ENCODE measurements around the gene LDB2. TPM values are rescaled to one million over a fixed set of nuclear protein-coding genes. Genes with fewer than 3 reads are reported as not detected.

The LDB2 gene
- total and polyA plus RNA-seq, 2 of the 8 experiments (the other 6 are each of a cell fraction or from before 2014, with no cell fraction given), result 57.0 to 140 TPM

GRCh38 chr4:16739997-16740624, 158.3 kb downstream of the LDB2 start:
- no peak overlapping the region for H2AFZ ChIP-seq (ENCODE audit: low read length)
- POLR2A ChIA-PET (ENCODE audit: partially characterized antibody), result interaction anchor here (1.5 kb wide), 1 partner anchor 13 kb away, joined by 3 read pairs; no protein-coding TSS in a partner anchor
- no peaks in the 10 kb centered on the region for H3K36me3 ChIP-seq (ENCODE audit: control insufficient read depth in 2 of 4, insufficient read depth in 4 of 4, low read length in 3 of 4)
- H2AK5ac ChIP-seq (ENCODE audit: low read depth, low read length), result no peak overlapping the region
- no peak overlapping the region for H3K4ac ChIP-seq (replicated peaks; ENCODE audit: insufficient read length, low read depth, low read length)
- H2BK15ac ChIP-seq (ENCODE audit: low read length), result no peak overlapping the region
- H3K79me2 ChIP-seq (ENCODE audit: control insufficient read depth in 1 of 2, insufficient read depth in 2 of 2, low read length in 2 of 2), result no peaks in the 10 kb centered on the region
- no peak overlapping the region for H3K23ac ChIP-seq (ENCODE audit: insufficient read length)
- H2BK12ac ChIP-seq (ENCODE audit: low read depth, low read length), result no peak overlapping the region
- no peak overlapping the region for H3K18ac ChIP-seq (ENCODE audit: extremely low read depth, low read length)
- 91% methylated on average over 8 of the region's 8 CpGs; no CpG with 5 or more reads in 1 of the 2 experiments for WGBS, 2 experiments (ENCODE audit: extremely low coverage in 1 of 2, insufficient coverage in 1 of 2, insufficient read length in 1 of 2, insufficient replicate concordance in 2 of 2, low coverage in 1 of 2, low lambda C conversion rate in 2 of 2, missing lambda C conversion rate in 1 of 2)
- H4K5ac ChIP-seq (ENCODE audit: insufficient read length, low read depth, low read length), result no peak overlapping the region
- no peak overlapping the region for H3K4me3 ChIP-seq (ENCODE audit: extremely low read depth in 1 of 4, insufficient read depth in 2 of 4, low read depth in 3 of 4, low read length in 4 of 4)
- CTCF ChIA-PET (ENCODE audit: partially characterized antibody), result interaction anchor here (0.7 kb wide), 1 partner anchor 135 kb away, joined by 3 read pairs; no protein-coding TSS in a partner anchor
- H3K79me1 ChIP-seq (ENCODE audit: low read depth, low read length), result no peaks in the 10 kb centered on the region; the same call in 1 of the 2 replicates
- H3K14ac ChIP-seq (ENCODE audit: insufficient read length), result no peak overlapping the region
- no peak overlapping the region for H4K91ac ChIP-seq (replicated peaks; ENCODE audit: insufficient read length, low read length)
- no peak overlapping the region for H2BK5ac ChIP-seq (ENCODE audit: low read depth, low read length)
- no peaks in the 10 kb centered on the region for H3K4me1 ChIP-seq (replicated peaks in 1 of 4; ENCODE audit: control insufficient read depth in 3 of 4, insufficient read depth in 4 of 4, low read length in 3 of 4)
- DNase-seq (ENCODE audit: low read depth in 1 of 2, low spot score in 2 of 2), result no peak
- no peak overlapping the region for H3K27ac ChIP-seq (ENCODE audit: low read depth, low read length)
- H2BK120ac ChIP-seq (replicated peaks; ENCODE audit: low read depth, low read length), result no peak overlapping the region
- no peak overlapping the region for H4K8ac ChIP-seq (ENCODE audit: extremely low read depth, insufficient read depth, low read length)
- no peak overlapping the region for H2BK20ac ChIP-seq (ENCODE audit: low read length)
- no peaks in the 10 kb centered on the region for H3K23me2 ChIP-seq (ENCODE audit: low read depth, low read length)
- H3K9ac ChIP-seq (replicated peaks in 1 of 4; ENCODE audit: extremely low read depth in 1 of 4, low read depth in 3 of 4, low read length in 3 of 4), result no peak overlapping the region
- no peak overlapping the region for H3K56ac ChIP-seq (replicated peaks; ENCODE audit: insufficient read length, low read depth, low read length)
- no peaks in the 10 kb centered on the region for H3K9me3 ChIP-seq (ENCODE audit: insufficient read depth in 2 of 2, low read depth in 1 of 2, low read length in 1 of 2)
- H3K27me3 ChIP-seq (replicated peaks in 1 of 4; ENCODE audit: control insufficient read depth in 3 of 4, extremely low read depth in 1 of 4, insufficient read depth in 3 of 4, low read length in 3 of 4), result no peaks in the 10 kb centered on the region
- H4K20me1 ChIP-seq (replicated peaks in 1 of 2; ENCODE audit: control insufficient read depth in 1 of 2, insufficient read depth in 2 of 2, low read length in 2 of 2), result no peaks in the 10 kb centered on the region
- FAIRE-seq, result no peak
- no peak overlapping the region for H3K4me2 ChIP-seq (ENCODE audit: insufficient read depth in 1 of 2, low read depth in 2 of 2, low read length in 2 of 2)
- no peak for TF ChIP-seq JUND (IDR thresholded peaks at IDR 0.05; ENCODE audit: low read length)
- TF ChIP-seq RNF2 (IDR thresholded peaks at IDR 0.05; ENCODE audit: borderline replicate concordance, low read depth, low read length, missing control alignments, poor library complexity, severe bottlenecking), result no peak
- no peak for TF ChIP-seq SAP30 (IDR thresholded peaks at IDR 0.05; ENCODE audit: insufficient read depth, insufficient replicate concordance, low read length)
- no peak for TF ChIP-seq CTBP2 (IDR thresholded peaks at IDR 0.05; ENCODE audit: borderline replicate concordance, insufficient read depth, insufficient read length, low read length)
- TF ChIP-seq BCL11A (IDR thresholded peaks at IDR 0.05; ENCODE audit: low read depth in 2 of 2, low read length in 2 of 2), result no peak
- TF ChIP-seq SUZ12 (IDR thresholded peaks at IDR 0.05; ENCODE audit: low read length), result no peak
- no peak for TF ChIP-seq ASH2L (IDR thresholded peaks at IDR 0.05; ENCODE audit: low read length)
- no peak for TF ChIP-seq POLR2AphosphoS5 (IDR thresholded peaks at IDR 0.05; ENCODE audit: low read depth, low read length)
- TF ChIP-seq TAF1 (IDR thresholded peaks at IDR 0.05; ENCODE audit: low read depth, low read length), result no peak
- no peak for TF ChIP-seq CBX5 (IDR thresholded peaks at IDR 0.05; ENCODE audit: low read depth, low read length)
- TF ChIP-seq KDM5A (IDR thresholded peaks at IDR 0.05; ENCODE audit: low read length), result no peak
- no peak for TF ChIP-seq SP1 (IDR thresholded peaks at IDR 0.05; ENCODE audit: low read depth, low read length)

Data from H1 (cell line).